Nephron (organoid): Measurements from ENCODE around the gene MOCS1.

ENCODE experiments used
- H3K27ac Mint-ChIP-seq, 3 experiments: 2 replicates each; pipeline ENCODE4 v1.8.0; 2020; ENCODE audit warnings: mixed read lengths in 3 of 3, mild to moderate bottlenecking in 2 of 3, moderate library complexity in 1 of 3
- H3K27me3 Mint-ChIP-seq: 2 replicates; pipeline ENCODE4 v1.8.0; 2021; ENCODE audit warnings: low read depth, mild to moderate bottlenecking, moderate library complexity, mixed read lengths
- H3K36me3 Mint-ChIP-seq: 2 replicates; pipeline ENCODE4 v1.8.0; 2020; ENCODE audit warnings: low read depth, mixed read lengths
- H3K4me1 Mint-ChIP-seq: 2 replicates; pipeline ENCODE4 v1.8.0; 2020; ENCODE audit warnings: mixed read lengths
- H3K4me3 Mint-ChIP-seq, 3 experiments: 2 replicates each; pipeline ENCODE4 v1.8.0; 2020; ENCODE audit warnings: mild to moderate bottlenecking in 3 of 3, mixed read lengths in 3 of 3, moderate library complexity in 2 of 3
- H3K9me3 Mint-ChIP-seq: 2 replicates; pipeline ENCODE4 v1.8.0; 2020; ENCODE audit warnings: mixed read lengths
- TF ChIP-seq, protein P1 (sequence below), 3 experiments: fragments of 200-600 bp; sonication (generic); IDR thresholded peaks; one replicate each; pipeline ENCODE4 v1.5.0; 2021; ENCODE audit warnings: antibody characterized with exemption in 3 of 3; ENCODE audit not compliant: unreplicated experiment in 3 of 3

Gene MOCS1

DNA sequence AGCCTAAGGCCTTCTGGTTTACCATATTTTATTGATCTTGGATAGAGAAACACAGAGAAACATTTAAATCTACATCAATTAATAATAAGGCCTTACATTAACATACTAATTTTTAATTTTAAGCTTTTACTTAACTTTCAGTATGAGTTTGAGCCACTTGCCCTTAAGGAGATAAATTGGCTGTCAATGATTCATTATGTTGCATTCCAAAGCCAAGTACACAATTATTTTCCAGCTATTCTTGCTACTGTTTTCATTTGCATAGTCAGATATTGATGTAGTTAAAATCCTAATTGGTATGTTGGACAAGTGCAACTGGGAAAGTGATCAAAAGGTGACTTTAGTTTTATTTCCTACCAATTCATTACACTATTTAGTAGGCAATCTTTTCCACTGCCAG, 58.2 kb downstream of the MOCS1 start:
- peaks cover 8% of the 10 kb centered on the region for H3K4me1 Mint-ChIP-seq
- no peaks in the 10 kb centered on the region for H3K9me3 Mint-ChIP-seq
- no peaks in the 10 kb centered on the region for H3K27me3 Mint-ChIP-seq
- H3K36me3 Mint-ChIP-seq: peaks cover 49% of the 10 kb centered on the region
- no peak overlapping the region for H3K27ac Mint-ChIP-seq
- H3K4me3 Mint-ChIP-seq: no peak overlapping the region
- TF ChIP-seq, protein P1, sequence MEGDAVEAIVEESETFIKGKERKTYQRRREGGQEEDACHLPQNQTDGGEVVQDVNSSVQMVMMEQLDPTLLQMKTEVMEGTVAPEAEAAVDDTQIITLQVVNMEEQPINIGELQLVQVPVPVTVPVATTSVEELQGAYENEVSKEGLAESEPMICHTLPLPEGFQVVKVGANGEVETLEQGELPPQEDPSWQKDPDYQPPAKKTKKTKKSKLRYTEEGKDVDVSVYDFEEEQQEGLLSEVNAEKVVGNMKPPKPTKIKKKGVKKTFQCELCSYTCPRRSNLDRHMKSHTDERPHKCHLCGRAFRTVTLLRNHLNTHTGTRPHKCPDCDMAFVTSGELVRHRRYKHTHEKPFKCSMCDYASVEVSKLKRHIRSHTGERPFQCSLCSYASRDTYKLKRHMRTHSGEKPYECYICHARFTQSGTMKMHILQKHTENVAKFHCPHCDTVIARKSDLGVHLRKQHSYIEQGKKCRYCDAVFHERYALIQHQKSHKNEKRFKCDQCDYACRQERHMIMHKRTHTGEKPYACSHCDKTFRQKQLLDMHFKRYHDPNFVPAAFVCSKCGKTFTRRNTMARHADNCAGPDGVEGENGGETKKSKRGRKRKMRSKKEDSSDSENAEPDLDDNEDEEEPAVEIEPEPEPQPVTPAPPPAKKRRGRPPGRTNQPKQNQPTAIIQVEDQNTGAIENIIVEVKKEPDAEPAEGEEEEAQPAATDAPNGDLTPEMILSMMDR (IDR thresholded peaks at IDR 0.05; ENCODE audit: unreplicated experiment in 3 of 3): no peak

DNA sequence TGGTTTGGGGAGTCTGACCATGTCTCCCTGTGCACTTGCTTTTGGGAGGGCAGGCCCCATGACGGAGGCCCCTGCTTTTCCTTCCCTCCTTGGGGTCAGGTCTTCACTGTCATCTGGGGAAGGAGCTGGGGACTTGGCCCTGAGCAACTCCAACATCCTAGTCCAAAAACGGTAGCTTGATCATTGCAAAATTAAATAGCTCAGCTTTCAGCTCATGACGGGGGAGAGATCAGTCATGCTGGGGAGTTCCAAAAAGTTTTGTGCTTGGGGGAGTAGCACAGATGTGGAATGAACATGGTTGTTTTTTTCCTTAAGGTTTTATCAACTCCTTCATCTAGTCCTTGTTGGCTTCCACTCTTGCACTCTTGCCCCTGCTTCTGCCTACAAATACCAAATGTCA, 60.8 kb downstream of the MOCS1 start:
- Mint-ChIP-seq H3K4me3 (no peak overlapping the region), H3K27ac (no peak overlapping the region), H3K27me3 (no peaks in the 10 kb centered on the region), H3K9me3 (no peaks in the 10 kb centered on the region), H3K4me1 (peaks cover 8% of the 10 kb centered on the region), H3K36me3 (peaks cover 57% of the 10 kb centered on the region)
- TF ChIP-seq, protein P1 (IDR thresholded peaks at IDR 0.05; ENCODE audit: unreplicated experiment in 3 of 3): no peak

DNA sequence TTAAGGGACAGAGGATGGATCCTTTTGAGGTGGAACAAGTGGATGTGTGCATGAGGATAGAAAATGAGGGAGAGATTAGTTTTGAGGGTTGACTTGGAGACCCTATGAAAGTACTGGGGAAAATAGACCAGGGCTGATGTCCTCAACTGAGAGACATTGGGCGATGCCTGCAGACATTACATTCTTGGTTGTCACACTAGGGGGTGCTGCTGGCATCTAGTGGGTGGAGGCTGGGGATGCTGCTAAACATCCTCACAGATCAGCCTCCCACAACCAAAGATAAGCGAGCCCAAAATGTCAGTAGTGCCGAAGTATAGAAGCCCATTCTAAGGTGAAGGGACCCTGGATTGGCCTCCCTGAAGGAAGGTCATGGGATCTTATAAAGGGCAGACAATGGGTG, 63.3 kb downstream of the MOCS1 start:
- Mint-ChIP-seq H3K36me3 (peaks cover 53% of the 10 kb centered on the region), H3K27me3 (no peaks in the 10 kb centered on the region), H3K27ac (no peak overlapping the region), H3K4me1 (no peaks in the 10 kb centered on the region), H3K9me3 (no peaks in the 10 kb centered on the region), H3K4me3 (no peak overlapping the region)
- TF ChIP-seq, protein P1 (IDR thresholded peaks at IDR 0.05; ENCODE audit: unreplicated experiment in 3 of 3): no peak

DNA sequence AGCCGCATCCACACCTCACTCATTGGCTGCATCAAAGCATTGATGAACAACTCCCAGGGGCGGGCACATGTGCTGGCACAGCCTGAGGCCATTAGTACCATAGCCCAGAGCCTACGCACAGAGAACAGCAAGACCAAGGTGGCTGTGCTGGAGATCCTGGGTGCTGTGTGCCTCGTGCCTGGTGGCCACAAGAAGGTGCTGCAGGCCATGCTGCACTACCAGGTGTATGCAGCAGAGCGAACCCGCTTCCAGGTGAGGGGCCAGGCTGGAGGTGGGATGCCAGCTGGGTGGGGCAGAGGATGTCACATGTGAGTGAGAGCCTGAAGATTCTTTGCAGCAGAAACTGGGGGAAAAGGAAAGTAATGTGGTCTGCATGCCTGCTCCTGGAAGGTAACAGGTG, 66.7 kb downstream of the MOCS1 start:
- H3K4me3 Mint-ChIP-seq: no peak overlapping the region
- no peak overlapping the region for H3K27ac Mint-ChIP-seq
- H3K27me3 Mint-ChIP-seq: no peaks in the 10 kb centered on the region
- peaks cover 36% of the 10 kb centered on the region for H3K36me3 Mint-ChIP-seq
- TF ChIP-seq, protein P1 (IDR thresholded peaks at IDR 0.05; ENCODE audit: unreplicated experiment in 3 of 3): no peak
- no peaks in the 10 kb centered on the region for H3K9me3 Mint-ChIP-seq
- peaks cover 8% of the 10 kb centered on the region for H3K4me1 Mint-ChIP-seq

DNA sequence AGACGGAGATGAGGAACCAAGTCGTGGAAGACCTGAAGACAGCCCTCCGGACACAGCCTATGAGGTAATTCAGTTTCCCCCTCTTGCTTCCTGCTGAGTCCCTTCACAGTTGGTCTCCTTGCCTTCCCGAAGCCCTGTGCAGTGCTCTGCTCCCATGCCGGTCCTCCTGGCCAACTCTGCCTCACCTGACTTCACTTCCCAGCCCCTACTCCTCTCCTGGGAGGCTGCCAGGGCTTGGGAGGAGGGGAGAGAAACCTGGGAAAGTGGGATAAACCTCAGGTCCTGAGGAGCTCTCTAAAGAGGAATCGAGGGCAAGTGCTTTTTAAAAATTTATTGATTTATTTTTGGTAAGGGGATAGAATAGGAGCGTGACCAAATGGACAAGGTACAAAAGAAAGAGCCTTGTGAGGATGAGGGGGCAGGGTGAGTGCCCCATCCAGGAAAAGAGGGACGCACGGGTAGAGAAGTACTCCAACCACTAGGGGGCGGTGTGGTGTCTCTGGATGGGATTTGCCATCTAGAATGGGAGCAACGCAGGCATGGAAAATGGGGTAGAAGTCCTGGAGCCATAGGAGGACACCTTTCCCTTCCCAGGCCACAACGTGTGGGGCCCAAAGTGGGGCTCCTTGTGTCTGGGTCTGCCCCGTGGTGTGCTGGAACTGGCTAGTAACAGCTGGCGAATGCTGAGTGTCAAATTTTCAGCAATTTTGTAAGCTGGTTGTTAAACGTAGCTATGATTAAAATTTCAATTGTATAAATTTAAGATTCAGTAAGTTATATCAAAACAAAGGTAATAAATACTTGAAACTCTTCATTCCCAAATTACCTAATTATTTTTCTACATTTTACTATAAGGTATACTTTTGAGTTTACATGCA, 69.0 kb downstream of the MOCS1 start:
- H3K9me3 Mint-ChIP-seq: no peaks in the 10 kb centered on the region
- H3K36me3 Mint-ChIP-seq: peaks cover 34% of the 10 kb centered on the region
- H3K4me1 Mint-ChIP-seq: peaks cover 8% of the 10 kb centered on the region
- no peak overlapping the region for H3K27ac Mint-ChIP-seq
- TF ChIP-seq, protein P1 (IDR thresholded peaks at IDR 0.05; ENCODE audit: unreplicated experiment in 3 of 3): peak; percentile 55 to 58 (median 55)
- no peak overlapping the region for H3K4me3 Mint-ChIP-seq
- no peaks in the 10 kb centered on the region for H3K27me3 Mint-ChIP-seq

DNA sequence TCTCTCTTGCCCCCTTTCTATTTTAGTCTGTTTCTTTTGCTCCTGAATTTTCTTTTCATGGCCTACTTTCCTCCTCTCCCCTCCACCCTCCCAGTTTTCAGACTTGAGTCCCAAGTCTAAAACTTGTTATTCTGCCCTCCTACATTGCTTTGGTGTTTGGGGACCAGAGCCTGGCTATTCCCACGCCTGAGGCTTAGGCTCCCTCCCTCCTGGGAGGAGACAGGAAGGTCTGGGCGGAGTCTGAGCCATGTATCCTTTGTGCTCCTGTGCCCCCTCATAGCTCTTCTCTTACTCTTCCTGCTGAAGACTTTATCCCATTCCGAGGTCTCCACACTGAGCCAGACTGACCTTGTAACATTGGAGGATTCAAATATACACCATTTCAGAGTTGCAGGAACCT, 72.6 kb downstream of the MOCS1 start:
- TF ChIP-seq, protein P1 (IDR thresholded peaks at IDR 0.05; ENCODE audit: unreplicated experiment in 3 of 3): no peak

More for the DNA sequence above, 72.6 kb downstream of the MOCS1 start:
- H3K4me1 Mint-ChIP-seq: peaks cover 8% of the 10 kb centered on the region
- no peaks in the 10 kb centered on the region for H3K9me3 Mint-ChIP-seq
- no peak overlapping the region for H3K4me3 Mint-ChIP-seq
- peak overlapping the region in 1 of 3 experiments; percentile 22 for H3K27ac Mint-ChIP-seq
- peaks cover 28% of the 10 kb centered on the region for H3K36me3 Mint-ChIP-seq
- H3K27me3 Mint-ChIP-seq: no peaks in the 10 kb centered on the region
